Activated CD4-positive, CD25-positive, alpha-beta regulatory T cell treated with anti-CD3 and anti-CD28 coated beads, Interleukin-2, amount 50 U/mL, for 24 hours (primary cell): ENCODE measurements around the gene PDE4B.

ENCODE experiments used
- ATAC-seq, 2 donors: fragments of 150-1000 bp; cut with Tn5 transposase; one replicate each; pipeline ENCODE4 v1.10.0; 2021; ENCODE audit warnings: mild to moderate bottlenecking in 1 of 2, moderate library complexity in 1 of 2

Gene PDE4B

DNA sequence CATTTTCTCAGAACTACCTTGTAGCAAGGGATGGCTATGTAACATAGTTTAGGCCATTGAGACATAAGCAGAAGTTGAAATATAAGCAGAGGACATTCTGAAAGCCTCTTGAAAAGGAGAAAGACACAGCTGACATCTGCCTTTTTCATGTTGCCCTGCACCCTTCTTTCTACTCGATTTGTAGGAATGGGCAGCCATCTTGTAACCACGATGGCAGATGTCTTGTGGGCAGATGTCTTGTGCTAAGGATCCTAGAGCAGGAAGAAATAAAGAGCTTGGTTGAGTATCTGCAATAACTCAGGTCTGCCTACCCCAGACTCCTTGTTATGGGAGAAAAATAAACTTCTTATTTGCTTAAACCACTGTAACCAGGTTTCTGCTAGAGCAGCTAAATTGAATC, 351.0 kb downstream of the PDE4B start:
- ATAC-seq, result no peak

DNA sequence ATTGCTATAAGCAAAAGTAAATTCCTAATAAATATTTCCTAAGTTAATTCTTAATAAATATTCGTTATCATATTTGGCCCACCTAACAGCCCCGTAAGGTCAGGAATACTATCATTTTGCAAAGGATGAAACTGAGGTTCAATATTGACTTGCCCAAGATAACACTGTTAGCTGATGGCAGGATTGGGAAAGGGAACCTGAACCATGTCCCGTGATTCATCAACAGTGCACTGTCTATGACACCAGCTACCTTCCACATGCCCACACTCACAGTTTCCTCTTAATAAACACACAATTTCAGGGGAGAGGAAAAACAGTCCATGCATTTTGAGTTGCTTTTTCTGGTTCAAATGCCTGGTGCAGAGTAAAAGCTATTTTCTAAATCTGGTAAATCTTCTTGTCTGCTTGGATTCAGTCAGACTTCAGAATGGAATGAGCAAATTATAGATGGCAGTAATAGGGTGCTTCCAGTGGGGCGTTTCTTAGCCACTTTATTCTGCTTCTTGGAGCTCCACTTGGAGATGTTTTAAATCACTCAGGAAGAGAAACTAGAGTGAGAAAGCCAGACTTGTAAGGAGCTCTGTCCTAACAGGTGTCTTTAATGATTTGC, 354.6 kb downstream of the PDE4B start:
- no peak for ATAC-seq

DNA sequence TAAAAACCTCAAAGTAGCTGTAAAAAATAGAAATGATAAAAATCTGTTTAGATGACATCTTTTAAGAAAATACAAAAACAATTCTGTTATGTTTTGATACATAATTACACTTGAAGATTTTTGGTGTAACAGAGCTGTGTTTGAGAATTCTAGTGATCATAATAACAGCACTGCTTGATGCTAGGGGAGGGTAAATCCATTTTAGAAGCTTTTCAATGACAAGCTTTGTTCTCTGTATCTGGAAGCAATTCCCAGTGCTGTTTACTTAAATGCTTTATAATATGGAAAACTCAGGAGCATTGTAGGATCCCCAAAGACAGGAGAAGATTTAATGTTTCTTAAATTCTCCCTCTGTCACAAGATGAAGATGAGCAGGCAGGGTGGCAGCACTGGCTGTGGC, 359.3 kb downstream of the PDE4B start:
- ATAC-seq, result no peak

DNA sequence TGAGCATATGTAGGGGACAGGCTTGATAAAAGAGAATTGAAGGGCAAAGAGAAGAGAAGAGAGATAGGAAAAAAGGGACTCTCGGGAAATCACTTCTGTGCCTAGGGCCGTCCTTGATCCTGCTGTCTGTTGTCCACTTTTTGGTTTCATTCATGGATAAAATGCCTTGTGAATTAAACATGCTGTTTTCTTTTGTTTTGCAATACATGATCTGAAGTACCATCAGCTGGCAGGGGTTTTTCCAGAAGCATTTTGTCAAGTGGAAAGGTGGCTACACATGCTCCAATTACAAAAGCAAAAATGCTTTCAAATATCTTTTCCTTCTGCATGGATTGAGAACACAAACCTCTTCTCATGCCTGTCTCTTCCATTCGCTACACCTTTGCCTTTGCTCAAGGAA, 361.7 kb downstream of the PDE4B start:
- no peak for ATAC-seq

DNA sequence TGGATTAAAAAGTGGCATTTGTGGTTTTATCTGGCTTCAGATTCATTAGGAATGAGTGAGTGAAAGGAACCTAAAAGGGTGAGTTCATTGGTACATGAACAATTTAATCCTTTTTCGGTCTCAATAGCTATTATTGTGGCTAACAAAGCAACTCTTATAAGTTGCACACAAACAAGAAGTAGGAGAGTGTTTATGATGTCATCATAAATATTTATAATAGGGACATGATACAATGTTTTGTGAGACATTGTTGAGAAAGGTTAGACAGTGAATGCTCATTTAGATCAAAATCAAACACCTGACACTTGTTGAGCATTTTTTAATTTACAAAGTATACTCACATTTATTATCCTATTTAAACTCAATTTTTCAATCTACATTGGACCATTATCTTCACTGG, 363.4 kb downstream of the PDE4B start:
- ATAC-seq, result no peak

DNA sequence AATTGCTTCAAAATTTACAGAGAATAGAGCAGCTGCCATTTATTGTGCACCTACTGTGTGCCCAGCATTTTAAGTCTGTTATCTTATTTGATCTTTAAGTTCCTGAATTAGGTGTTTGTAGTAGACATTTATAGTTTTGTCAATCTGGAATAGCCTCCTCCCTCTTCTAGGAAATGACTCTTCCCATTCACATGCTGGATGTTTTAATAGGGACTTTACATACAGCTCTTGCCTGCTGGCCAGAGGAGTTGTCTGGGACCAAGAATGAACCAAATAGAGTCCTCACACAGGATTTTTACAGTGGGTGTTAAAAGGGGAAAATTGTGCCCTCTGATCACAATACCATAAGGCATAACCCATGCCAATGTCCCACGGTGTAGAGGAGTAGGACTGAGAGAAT, 367.1 kb downstream of the PDE4B start:
- no peak for ATAC-seq

DNA sequence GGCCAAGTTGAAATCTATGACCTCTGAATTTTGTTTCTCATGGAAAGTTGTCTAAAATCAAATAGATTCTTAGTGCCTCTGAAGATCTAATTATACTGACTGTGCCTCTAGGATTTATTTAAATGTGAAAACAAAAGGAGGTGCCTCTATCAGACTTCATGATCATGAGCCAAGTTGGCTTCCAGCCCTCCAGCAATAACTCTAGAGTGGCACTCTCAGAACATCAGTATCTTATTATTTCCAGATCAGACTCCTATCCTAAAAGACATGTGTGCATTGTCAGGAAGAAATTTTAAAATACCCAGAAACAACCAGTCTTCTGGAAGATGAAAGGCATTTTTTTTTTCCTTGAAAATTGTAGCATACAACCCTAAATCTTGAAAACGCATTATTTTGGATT, 368.0 kb downstream of the PDE4B start:
- no peak for ATAC-seq

DNA sequence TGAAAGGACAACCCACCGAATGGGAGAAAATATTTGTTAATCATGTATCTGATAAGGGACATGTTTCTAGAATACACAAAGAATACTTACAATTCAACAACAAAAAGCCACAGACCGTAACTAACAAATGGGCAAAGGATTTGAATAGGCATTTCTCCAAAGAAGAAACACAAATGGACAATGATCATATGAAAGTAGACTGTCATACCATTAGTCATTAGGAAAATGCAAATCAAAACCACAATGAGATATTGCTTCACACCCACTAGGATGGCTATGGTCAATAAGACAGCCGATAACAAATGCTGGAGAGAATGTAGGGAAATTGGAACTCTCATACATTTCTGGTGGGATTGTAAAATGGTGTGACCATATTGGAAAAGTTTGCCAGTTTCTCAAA, 374.1 kb downstream of the PDE4B start:
- no peak for ATAC-seq

DNA sequence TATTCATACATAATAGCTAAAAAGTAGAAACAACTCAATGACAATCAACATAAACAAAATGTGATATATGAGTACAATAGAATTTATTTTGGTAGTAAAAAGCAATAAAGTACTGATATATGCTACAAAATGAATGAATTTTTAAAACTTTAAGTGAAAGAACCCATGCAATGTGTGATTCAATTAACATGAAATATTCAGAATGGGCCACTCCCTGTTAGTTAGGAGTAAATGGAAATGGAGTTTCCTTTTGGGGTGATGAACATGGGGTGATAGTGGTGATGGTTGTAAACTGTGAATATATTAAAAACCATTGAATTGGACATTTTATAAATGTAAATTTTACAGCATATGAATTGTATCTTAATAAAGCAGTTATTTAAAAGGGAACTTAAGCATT, 374.6 kb downstream of the PDE4B start:
- no peak for ATAC-seq

DNA sequence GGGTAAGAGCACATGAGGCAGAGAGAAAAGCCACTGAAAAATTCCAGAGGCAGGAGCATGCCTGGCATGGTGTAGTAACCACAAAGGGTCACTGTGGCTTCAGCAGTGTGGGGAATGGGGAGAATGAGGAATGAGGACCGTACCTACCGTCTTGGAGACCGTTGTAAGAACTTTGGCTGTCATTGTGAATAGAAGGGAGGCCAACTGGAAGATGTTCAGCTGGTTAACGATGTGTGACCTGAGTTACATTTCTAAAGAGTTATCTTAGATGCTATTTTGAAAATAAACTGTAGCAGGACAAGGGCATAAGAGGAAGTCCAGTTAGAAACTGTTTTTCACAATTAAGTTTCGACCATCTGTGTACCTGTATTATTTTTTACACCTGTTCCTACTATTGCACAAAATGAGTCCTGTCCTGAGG, 375.8 kb downstream of the PDE4B start:
- no peak for ATAC-seq

DNA sequence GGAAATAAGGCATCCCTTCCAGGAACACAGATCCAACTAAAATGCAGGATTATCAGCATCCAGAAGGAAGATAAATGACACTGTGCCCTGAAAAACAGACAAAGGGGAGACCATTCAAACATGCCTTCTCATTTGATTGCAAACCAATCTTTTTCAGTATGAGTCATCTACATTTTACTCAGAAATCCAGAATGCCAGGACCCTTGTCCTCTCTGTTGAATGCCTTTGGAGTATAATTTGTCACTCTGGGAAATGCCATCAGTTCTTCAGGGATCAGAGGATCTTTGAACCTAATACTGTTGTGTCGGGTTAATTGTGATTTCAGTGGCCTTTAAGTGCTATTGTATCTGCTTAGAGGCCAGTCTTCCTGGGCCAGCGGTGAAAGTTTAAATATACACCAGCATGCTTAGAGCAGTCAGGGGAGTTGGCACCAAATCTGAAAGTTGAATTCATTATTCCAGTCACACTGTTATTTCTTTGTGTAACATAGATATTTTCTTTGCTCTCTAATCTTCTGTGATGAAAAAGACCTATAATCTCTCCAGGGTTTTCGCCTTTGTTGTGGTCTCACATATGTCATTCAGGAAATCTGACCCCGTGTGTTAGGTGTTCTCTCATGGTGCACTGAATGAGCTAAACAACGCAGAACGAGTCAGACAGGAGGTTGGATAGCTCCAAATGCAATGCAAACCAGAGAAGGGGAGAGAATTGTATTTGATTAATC, 376.4 kb downstream of the PDE4B start:
- ATAC-seq, result peak in 1 of 2 donors; percentile 41

DNA sequence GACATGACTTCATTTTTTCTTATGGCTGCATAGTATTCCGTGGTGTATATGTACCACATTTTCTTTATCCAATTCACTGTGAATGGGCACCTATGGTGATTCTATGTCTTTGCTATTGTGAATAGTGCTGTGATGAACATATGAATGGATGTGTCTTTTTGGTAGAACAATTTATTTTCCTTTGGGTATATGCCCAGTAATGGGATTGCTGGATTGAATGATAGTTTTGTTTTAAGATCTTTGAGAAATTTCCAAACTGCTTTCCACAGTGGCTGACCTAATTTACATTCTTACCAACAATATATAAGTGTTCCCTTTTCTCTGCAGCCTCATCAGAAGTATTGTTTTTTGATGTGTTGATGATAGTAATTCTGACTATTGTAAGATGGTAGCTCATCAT, 379.6 kb downstream of the PDE4B start:
- ATAC-seq, result no peak

DNA sequence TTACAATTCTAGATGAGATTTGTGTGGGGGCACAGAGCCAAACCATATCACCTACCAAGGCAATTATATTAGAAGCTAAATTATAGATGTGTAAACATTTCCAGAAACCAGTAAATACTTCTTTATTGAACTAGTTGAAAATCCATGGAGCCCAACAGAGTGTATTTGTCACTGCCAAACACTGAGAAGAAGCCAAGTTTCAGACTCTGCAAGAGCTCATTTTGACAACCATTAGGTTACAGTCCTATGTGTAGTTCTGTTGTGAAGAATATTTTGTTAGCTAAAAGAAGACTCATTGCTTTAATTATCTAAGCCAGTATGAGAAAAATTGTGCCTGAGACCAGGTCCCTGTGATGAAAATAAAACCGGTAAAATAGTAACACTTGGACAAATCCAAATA, 382.4 kb downstream of the PDE4B start:
- ATAC-seq, result no peak

DNA sequence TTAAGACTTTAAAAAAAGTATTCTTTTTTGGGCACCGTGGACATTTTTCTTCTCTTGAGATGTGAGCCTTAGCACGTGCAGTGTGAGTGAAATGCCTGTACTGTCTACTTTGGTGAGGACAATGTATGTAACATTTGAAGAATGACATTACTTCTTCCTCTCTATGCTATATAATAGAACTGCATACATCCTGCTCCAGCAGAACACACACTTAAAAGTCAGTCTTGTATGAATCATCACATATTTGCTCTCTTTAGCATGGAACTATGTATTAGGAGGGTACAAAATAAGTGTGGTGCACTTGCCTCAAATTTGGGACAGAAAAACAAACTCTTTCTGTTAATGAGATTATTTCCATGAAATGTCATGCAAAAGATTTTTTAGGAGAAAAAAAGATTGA, 382.9 kb downstream of the PDE4B start:
- ATAC-seq, result no peak

DNA sequence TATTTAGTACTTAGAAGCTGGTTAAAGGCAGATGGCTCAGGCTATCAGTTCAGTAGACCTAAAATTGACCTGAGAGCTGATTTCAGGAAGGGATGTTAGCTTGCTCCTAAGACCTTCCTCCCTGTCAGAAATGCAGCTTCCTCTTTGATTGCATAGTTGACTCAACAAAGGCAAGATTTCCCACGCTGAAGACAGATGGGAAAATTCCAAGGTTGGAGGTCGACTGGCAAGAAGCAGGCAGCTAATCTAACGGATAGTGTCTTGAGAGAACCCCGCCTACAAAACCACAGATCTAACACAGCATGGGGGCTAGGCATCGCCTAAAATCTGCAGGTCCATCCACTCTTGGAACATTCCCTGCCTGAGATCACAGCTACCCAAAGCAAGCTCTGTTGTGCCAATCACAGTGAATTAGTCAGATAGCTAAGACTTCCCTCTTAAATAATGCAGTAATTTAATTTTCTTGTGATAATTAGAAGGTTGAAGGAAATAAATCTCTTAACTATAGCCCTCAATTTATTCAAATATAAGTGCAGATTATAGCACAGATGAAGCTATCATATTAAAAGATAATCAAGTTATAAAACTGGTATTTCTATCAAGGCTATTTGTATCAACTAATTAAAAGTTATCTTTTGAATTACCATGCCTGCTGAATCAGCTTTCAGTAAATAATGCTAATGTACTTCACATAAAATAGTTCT, 383.5 kb downstream of the PDE4B start:
- ATAC-seq, result no peak

DNA sequence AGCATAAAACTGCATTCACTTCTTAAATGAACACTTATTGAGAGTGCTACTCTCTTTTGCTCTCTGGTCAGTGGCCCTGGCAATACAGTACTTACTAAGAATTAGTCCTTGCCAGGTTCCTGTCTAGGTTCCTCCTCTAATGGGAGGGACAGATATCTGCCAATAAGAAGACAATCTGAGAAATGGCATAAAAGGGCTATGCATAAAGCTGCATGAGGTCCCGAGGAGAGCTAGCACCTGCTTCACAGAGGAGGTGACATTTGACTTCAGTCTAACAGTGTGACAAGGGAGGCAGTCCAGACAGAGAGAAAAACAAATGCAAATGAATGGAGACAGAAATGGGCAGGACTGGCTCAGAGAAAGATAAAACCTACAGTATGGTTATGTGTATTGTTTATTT, 384.1 kb downstream of the PDE4B start:
- no peak for ATAC-seq

DNA sequence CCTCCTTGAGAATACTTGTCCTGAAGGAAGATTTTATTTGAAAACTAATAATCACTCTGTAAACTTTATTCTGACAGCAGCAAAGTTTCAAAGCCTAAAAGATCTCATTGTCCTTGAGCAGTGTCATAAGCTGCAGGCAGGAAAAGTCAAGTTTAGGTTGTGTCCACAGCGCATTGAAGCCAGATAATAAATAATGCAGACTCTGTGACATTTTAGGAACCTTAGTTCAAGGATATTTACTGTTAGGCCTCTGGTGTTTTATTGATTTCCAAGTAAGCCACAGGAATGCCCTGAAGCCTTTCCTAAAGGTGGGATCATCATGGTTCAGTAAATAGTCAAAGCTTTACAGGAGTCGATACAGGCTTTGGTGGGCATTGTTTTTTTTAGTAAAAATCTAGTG, 384.8 kb downstream of the PDE4B start:
- ATAC-seq, result no peak

DNA sequence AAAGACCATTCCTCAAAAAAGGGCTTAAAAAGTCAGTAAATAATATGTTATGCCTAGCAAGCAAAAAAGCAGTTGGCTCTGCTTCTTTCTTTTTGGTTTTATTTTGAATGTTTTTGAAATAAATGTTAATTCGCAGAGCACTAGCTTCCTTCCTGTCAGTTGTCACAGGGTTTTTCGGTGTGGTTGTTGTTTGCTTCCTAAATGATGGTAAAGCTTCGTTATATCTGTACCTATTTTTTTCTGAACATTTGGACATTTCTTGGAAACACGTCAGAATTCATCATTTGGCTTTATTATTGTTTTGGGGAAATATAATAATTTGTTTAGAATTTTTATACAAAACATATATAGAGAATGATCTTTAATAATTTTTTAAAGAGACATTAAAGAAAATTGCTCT, 389.3 kb downstream of the PDE4B start:
- no peak for ATAC-seq

DNA sequence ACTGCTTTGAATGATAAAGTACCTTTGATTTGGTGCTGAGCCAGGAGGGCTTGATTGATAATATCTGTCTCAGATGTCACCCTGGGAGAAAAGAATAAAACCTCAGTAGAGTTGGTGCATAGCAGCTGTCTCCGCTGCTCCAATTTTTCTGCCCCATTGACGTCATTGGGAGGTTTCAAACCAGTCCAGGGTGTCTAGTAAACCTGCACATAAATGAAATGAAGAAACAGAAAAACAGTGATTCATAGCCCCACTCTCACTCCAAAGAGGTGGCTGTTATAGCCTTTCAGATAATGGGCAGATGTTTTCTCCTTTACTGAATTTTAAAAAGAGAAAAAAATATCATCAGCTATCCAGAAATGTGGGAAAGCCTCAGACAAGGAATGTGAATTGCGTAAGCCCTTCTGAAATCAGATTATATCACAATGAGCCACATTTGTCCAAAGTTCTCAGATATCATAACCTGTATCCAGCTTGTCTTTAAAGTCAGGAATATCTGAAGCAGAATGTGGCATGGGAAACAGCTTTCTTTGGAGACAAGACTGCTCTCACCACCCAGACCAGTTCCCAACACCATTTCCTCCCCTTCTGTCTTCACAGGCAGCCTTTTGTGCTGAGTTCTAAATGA, 390.0 kb downstream of the PDE4B start:
- ATAC-seq, result peak; percentile 92 to 96

DNA sequence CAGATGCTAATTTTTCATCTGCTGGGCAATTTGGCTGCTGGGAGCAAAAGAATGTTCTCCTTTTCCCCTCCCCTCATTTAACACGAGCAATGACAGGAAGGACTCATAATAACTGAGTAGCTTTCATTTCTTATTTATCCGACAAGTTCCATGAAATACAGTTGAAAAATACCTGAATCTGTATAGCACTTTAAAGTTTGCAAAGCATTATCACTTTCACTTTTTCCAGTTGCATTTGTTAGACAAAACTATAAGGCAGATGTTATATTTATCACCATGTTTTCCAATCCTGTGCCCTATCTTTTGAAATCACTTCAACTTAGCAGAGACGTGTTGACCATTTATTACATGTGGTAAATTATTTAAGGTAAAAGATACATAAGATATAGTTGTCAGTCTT, 390.7 kb downstream of the PDE4B start:
- ATAC-seq, result no peak

DNA sequence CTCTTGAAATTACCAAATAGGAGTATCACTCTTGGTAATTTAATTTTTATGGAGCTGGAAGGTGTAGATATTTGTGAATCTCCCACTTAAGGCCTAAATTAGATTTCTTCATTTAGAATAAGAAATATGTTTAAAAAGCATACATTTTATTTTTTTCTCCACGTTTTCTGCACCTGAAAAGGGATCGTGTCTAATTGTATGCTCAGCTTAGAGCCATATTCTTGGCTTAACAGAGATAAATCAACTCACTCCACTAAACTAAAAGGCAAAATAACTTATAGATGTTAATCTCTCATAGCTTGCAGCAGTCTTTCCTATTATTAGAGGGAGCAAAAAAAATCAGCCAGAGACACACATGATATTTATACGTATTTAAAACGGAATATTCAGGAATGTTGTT, 404.4 kb downstream of the PDE4B start:
- no peak for ATAC-seq

DNA sequence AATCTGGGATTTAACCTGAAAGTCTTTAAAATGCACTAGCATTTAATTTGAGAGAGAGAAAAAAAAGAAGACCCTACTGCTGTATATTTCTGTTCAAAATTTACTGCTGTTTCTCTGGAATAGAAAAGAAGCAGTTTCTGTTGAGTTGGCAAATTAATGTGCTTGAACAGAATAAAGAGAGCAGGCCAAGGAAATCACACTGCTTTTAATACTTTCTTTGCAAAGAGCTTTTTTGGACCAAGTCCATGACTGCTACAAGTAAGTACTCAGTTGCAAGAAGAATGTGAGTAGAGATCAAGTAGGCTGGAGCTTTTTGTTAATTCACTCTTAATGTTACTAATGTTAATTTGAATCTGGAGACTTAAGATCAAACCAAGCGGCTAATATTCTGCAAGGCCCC, 405.1 kb downstream of the PDE4B start:
- no peak for ATAC-seq

DNA sequence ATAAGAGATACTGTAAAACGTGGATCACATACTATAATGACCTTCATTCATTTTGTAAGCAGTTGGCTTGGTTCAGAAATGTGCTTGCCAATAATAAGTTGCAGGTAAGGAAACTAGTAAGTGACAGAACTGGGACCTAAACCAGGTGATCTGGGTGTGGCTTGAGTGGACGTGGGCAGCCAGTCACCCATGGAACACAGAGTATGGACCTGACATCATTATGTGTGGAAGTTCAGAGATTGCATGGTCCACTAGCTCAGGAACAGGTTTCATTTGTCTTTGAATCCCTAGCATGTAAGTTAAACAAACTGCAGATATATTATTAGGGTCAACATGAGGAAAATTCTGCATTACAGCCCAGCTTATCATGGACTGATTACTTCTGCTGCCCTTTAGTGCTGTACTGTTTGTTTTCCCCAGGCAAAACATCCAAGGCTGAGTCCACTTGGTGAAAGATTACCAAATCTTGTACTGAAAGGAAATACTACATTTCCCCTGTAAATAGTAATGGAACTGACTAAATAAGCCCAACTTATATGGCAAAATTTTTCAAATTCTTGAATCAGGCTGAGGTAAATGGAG, 414.0 kb downstream of the PDE4B start:
- ATAC-seq, result no peak
